ENCODE data around the gene RIMBP2. TPM values are rescaled to one million over a fixed set of nuclear protein-coding genes. Genes with fewer than 3 reads are reported as not detected.

Gene RIMBP2
- total RNA-seq, 1 donor from 2014 or later = not detected

- DNase-seq (ENCODE audit: low spot score) = no peak
- no peak for ATAC-seq
Measured at GRCh38 chr12:130685850-130686249, 30.2 kb downstream of the RIMBP2 start.

DNA sequence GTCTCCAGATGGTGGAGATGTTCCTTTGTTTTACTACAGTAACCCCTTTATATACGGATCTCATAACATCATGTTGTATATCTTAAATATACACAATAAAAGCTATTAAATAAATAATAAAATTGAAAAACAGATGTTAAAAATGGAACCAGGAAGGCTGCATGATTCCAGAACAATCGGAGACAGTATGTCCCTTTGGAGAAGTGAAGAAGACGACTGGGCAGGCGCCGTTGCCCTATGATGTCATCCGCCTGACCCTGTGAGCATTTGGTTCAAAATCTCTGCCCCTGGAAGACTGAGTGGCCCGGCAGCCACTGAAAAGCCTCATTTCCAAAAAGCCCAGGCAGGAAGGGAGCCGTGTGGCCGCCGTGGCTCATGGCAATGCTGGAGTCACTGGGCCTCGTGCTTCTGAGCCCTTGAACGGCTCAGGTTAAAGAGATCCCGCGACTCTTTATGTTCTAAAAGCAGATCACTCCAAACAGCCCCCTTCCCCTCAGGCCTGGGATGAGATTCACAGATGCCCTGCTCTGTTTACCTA lies 30.8 kb downstream of the RIMBP2 start:
- ATAC-seq = no peak
- no peak for DNase-seq (ENCODE audit: low spot score)

- no peak for ATAC-seq
- no peak for DNase-seq (ENCODE audit: low spot score)
Measured at GRCh38 chr12:130683811-130684210, 32.3 kb downstream of the RIMBP2 start.

DNA sequence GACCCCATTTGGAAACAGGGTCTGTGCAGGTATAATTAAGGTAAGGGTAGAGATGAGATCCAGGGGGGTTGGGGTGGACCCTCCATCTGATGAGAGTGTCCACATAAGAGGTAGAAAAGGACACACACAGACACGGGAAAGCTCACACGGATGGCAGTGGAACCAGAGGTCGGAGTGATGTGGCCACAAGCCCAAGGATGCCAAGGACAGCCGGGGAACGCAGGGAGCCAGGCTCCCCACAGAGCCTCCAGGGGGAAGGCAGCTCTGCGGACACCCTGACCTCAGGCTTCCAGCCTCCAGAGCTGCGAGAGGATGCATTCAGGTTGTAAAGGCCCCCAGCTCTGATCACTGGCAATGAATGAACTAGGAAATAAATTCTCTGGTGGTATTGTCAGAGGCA lies 33.0 kb downstream of the RIMBP2 start:
- DNase-seq (ENCODE audit: low spot score) (no peak), ATAC-seq (no peak)

DNA sequence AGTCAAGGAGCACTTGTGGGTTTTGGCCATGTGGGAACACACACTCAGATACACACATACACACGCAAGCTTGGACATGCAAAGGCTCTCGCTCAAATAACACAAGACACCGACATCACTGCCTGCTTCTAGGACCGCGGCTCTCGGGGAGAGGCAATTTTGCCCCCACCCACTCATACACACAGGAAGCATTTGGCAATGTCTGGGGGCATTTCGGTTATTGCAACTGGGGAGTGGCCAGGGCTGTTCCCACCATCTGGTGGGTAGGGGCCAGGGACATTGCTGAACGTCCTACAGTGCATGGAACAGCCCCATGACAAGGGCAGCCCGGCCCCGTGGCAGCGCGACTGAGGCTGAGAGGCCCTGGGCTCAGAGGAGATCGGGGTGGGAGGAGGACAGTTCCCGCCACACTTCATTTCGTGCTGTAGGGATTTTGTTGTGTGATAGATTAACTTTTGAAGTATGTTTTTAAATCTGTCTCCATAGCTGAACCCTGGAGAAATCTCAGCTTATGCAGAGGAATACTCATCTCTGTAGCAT lies 35.6 kb downstream of the RIMBP2 start:
- DNase-seq (ENCODE audit: low spot score) (no peak), ATAC-seq (no peak)

DNA sequence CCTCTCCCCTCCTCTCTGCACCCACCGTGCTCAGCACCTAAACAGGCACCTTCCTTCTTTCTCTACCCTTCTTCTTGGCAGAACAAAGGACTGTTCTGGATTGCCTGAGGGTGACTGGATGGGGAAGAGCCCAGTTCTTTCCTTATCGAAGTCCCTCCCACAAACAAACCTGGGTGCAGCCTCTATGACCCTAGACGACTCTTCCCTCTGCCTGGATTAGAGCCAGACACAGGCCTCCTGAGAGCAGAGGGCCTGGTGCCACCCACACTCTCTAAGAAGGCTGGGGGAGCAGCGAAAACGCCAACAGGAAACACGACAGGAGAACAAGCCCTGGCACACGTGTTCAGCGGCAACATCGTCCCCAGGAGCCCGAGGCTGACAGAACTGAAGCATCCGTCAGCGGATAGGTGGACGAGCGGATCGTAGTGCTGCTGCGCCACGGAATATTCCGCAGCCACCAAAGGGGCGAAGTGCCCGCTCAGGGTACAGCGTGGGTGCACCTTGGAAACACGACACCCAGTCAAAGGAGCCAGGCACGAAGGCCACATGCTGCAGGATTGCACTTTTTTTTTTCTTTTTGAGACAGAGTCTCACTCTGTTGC lies 38.0 kb downstream of the RIMBP2 start:
- ATAC-seq = no peak
- DNase-seq (ENCODE audit: low spot score) = no peak

- no peak for DNase-seq (ENCODE audit: low spot score)
- no peak for ATAC-seq
Measured at GRCh38 chr12:130675791-130676190, 40.3 kb downstream of the RIMBP2 start.

DNA sequence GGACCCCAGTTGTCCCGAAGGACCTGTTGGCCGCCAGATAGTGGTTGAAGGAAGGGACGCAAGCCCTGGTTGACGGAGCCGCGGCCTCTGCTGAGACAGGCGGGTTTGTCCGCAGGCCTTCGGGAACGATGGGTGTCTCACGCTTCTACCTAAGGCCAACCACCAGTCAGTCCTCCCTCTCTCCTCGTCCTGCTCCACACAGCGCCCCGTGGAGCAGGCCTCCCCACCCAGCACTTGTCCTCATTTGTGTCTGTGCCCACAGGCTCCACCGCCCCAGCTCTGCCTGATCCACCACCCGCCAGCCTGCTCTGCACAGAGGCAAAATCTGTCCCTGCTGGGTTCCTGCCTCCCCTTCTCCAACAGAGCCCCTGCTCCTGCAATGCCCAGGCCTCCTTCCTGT lies 41.0 kb downstream of the RIMBP2 start:
- ATAC-seq (no peak), DNase-seq (ENCODE audit: low spot score) (no peak)

- ATAC-seq (no peak), DNase-seq (ENCODE audit: low spot score) (no peak)
Measured at GRCh38 chr12:130674676-130675075, 41.4 kb downstream of the RIMBP2 start.

- ATAC-seq (no peak), DNase-seq (ENCODE audit: low spot score) (no peak)
Measured at GRCh38 chr12:130673036-130673705, 42.9 kb downstream of the RIMBP2 start.

DNA sequence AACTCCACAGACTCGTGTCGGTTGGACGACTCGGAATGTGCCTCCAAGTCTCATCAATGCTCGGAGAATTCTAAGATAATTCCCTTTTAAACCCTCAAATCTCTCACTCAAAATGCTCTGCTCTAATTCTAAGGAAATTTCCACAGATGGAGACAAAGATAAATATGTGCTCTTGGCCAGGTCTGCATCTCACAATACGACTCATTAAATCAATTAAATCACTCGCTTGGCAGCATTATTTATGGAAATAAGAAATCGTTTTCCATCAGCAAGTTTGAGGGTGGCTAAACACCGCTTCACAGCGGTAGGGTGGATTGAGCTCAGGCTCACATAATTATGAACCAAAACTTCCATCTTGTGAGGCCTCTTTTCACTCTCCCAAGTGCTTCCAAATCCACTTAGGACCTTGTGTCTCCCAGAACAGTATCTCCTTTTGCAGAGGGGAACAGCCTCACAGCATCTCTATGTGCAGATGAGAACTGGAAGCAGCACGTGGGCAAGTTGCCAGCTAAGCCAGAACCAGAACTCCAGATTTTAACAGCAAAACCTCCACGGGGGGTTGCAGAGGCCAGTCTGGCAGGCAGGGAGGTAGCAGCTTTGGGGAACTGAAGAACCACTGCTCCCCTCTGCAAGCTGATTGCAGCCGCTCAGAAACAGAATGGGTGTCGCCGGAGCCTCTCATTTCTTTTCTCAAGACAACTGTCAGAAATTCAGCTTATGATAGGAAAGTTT lies 43.8 kb downstream of the RIMBP2 start:
- ATAC-seq (no peak), DNase-seq (ENCODE audit: low spot score) (no peak)

DNA sequence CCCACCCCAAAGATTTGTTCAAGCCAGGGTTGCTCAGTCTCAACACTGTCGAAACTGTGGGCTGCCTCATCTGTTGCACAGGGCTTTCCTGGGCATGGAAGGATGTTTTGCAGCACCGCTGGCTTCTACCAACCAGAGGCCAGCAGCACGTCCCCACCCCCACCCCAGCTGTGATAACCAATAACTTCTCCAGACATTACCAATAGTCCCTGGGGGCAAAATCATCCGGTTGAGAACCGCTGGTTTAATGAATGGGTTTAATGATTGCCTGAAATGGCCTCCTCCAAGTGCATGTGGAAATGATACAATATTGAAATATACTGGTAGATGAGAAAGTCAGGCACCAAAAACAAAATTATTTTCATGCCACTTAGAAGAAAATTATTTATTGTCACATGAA lies 44.5 kb downstream of the RIMBP2 start:
- ATAC-seq (no peak), DNase-seq (ENCODE audit: low spot score) (no peak)

- DNase-seq (ENCODE audit: low spot score) (no peak), ATAC-seq (no peak)
Measured at GRCh38 chr12:130669797-130670196, 46.3 kb downstream of the RIMBP2 start.

DNA sequence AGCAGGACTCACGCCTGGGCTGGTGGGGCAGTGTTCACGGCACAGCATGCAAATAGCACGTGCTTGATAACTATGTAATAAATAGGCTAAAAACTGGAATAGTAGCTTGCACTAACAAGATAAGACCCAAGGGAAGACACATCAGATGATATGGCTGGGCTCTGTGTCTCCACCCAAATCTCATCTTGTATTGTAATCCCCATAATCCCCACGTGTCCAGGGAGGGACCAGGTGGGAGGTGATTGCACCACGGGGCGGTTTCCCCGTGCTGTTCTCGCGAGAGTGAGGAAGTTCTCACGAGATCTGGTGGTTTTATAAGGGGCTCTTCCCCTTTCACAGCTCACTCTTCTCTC lies 46.9 kb downstream of the RIMBP2 start:
- no peak for ATAC-seq
- DNase-seq (ENCODE audit: low spot score) = no peak

DNA sequence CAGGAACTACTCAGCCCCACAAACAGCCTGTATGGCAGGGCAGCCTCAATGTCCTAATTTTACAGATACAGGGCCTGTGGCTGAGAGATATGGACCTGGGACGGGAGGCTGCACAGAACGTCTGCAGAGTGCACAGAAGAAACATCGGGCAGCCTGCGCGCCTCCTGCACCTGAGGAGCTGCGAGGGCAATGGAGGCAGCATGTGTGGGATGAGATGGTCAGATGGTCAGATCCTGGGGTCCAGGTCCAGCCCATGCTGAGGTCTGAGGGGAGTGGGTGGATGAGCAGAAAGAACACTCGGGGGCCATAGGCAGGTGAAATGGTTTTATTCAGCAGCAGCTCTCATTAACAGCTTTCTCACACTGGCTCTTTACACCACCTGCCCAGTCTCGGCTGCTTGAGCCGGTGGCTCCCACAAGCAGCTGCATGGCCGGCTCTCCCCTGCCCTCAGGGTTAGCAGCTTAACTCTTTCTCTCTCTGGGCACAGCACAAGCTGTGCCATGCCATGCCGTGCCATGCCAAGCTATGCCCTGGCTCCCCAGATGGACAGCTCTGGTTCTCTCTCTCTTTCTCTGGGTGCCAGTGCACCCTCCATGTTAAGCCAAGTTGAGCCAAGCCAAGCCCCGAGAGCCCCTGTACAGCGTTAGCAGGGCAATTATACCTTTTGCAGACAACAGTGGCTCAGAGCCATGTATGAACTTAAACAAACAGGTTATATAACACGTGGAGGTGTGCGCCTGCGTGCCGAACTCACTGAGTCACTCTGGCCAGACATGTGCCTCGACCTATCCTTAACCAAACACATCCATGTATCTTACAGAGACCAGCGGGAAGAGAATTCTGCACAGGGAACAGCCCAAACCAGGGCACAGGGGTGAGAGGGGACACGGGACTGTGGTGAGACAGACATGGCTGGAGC lies 47.6 kb downstream of the RIMBP2 start:
- no peak for ATAC-seq
- no peak for DNase-seq (ENCODE audit: low spot score)

DNA sequence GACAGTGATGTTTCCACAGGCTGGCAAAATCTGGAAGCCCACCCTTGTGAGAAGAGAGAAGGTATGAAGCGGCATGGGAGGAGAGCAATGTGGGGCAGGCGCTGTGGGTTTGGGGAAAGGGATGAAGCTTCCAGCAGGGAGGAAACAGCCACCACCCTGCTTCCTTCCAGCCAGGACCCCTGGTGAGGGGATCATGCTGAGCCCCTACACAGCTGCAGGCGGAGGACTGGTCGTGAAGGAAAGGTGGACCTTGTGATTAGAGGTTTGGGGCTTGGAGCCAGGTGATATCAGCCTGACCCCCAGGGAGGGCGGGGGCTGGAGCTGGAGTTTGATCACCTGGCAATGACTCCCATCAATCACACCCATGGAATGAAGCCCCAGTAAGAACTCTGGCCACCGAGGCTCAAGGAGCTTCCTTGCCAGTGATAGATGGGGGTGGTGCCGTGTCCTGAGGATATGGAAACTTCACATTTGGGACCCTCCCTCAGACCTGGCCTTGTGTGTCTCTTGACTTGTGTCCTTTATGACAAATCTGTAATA lies 48.6 kb downstream of the RIMBP2 start:
- no peak for DNase-seq (ENCODE audit: low spot score)
- ATAC-seq = no peak

GRCh38 chr12:130666645-130667044 lies 49.5 kb downstream of the RIMBP2 start:
- no peak for DNase-seq (ENCODE audit: low spot score)
- no peak for ATAC-seq

DNA sequence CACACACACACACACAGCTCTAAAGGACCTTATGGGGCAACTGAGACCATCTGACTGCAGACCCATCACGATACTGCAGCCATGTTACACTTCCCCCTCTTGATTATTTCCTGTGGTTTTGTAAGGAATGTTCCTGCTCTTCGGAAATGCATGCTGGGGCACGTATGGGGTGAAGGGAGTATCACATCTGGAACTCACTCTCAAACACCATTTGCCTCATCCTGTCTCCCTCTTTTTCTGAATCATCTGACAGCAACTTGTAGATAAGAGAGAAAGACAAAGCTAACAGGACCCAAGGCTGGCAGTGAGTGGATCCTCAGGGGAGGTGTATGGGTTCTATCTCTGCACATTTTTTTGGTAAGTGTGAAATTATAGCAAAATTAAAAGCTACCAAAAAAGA lies 50.3 kb downstream of the RIMBP2 start:
- DNase-seq (ENCODE audit: low spot score) (no peak), ATAC-seq (no peak)

DNA sequence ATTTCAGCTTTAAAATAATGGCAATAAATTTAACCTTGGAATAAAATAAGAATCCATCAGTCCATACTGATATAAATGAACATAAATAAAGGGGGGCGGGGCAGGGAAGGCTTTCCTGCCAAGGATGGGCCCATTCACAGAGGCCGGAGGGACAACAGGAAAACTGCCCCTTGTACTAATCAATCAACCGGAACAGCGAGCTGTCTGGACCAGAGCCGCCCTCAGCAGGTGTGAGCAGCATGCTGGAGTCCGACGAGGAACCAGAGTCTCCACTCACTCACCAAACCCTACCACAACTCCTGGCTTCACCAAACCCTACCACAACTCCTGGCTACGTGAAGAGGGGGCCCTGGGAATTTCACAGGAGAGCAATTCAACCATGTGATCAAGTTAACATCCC lies 51.3 kb downstream of the RIMBP2 start:
- ATAC-seq (no peak), DNase-seq (ENCODE audit: low spot score) (no peak)

DNA sequence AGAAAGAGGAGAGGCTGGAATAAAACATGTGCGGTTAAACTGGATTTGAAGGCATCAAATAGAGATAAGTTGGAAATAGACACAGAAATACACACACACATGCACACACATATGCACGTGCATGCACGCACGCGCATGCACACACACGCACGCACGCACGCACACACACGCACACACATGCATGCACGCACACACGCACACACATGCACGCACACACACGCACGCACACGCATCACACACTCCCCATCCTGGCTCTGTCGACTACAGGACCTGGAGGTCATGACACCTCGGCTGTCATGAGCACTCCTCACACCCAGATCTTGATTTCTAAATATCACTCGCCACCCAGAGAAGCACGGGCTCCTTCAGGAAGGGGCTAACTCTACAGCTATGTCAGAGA lies 51.8 kb downstream of the RIMBP2 start:
- DNase-seq (ENCODE audit: low spot score) (no peak), ATAC-seq (no peak)

- ATAC-seq = no peak
- no peak for DNase-seq (ENCODE audit: low spot score)
Measured at GRCh38 chr12:130663514-130663913, 52.6 kb downstream of the RIMBP2 start.

All from left lobe of liver (tissue), 2 donors.